ENCODE measurements around the gene PAH. TPM values are rescaled to one million over a fixed set of nuclear protein-coding genes. Genes with fewer than 3 reads are reported as not detected.
"Not testable (repeated sequence)": the region's sequence is repeated elsewhere in the genome, so short reads cannot be mapped to it uniquely, and the experiment has no call there.

PAH gene
- total RNA-seq, 4 donors from 2014 or later, result 1.5 TPM; not detected in 3

DNA sequence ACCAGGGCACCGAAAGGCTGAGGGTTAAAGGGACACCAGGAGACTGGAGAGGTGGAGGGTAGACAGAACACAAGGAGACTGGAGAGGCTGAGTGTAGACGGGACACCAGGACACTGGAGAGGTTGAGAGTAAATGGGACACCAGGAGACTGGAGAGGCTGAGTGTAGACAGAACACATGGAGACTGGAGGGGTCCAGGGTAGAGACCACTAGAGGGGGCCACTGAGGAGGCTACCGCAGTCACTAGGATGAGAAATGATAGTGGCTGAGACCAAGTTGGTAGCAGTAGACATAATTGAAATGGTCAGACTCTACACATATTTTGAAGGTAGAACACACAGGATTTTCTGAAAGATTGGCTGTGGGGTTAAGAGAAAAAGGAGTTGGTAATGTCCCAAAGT lies 68.2 kb downstream of the PAH start:
- Histone ChIP-seq H3K4me3 (no peak overlapping the region), H3K36me3 (no peaks in the 10 kb centered on the region), H3K27me3 (no peaks in the 10 kb centered on the region), H3K27ac (no peak overlapping the region), H3K4me1 (no peaks in the 10 kb centered on the region), H3K9me3 (no peaks in the 10 kb centered on the region)
- DNase-seq (ENCODE audit: low spot score in 2 of 2), result no peak
- WGBS, 2 donors, result 86 to 92% methylated on average over 3 of the region's 3 CpGs
- no peak for TF ChIP-seq EP300 (IDR thresholded peaks at IDR 0.05)
- no peak for TF ChIP-seq POLR2A (IDR thresholded peaks at IDR 0.05)
- TF ChIP-seq CTCF (IDR thresholded peaks at IDR 0.05), result no peak

DNA sequence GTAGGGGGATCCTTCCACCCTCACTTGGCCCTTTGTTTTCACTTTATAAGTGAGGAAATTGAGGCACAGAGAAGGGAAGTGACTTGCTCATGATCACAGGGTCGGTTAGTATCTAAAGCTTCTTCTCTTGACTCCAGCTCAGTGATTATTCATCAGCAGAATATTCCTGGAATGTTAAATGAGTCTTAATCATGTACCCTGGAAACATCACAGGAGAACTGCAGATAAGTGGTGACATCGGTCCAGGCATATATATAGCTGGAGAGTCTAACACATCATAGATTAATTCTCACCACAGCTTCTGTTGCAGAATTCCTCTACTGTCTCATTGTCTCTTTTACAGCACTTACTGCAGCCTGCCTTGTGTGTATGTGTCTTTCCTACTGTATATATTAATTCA lies 69.9 kb downstream of the PAH start:
- WGBS, 2 donors, result 68 to 82% methylated on average over 2 of the region's 2 CpGs

DNA sequence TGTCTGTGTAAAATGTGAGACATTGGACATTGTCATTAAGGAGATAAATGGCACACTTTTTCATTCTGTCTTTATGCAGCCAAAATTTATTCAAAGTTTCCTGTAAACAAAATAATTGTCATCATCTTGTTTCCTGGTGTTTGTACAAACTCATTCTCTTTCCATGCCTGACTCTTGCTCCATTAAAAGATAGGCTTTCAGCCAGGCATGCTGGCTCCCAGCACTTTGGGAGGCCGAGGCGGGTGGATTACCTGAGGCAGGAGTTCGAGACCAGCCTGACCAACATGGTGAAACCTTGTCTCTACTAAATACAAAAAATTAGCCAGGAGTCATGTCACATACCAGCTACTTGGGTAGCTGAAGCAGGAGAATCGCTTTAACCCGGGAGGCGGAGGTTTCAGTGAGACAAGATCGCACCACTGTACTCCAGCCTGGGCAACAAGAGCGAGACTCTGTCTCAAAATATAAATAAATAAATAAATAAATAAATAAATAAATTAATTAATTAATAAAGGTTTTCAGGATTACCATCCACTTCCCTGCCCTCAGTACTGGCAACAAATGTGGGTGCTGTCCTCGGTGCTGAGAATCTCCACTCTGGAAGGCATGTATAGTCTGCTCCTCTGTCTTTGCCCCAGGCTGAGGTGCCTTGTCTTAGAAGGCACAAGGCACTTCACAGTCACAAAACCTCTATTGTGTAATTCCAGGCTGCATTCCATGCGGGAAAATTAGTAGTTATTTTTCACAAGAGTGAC lies 83.2 kb downstream of the PAH start:
- H3K27me3 ChIP-seq, result no peaks in the 10 kb centered on the region
- no peak for DNase-seq (ENCODE audit: low spot score in 2 of 2)
- H3K4me1 ChIP-seq, result no peaks in the 10 kb centered on the region
- no peak overlapping the region for H3K27ac ChIP-seq
- no peaks in the 10 kb centered on the region for H3K36me3 ChIP-seq
- no peak for TF ChIP-seq POLR2A (IDR thresholded peaks at IDR 0.05)
- TF ChIP-seq CTCF (IDR thresholded peaks at IDR 0.05), result no peak
- TF ChIP-seq EP300 (IDR thresholded peaks at IDR 0.05), result no peak
- no peak overlapping the region for H3K4me3 ChIP-seq
- 73 to 77% methylated on average over 10 of the region's 10 CpGs for WGBS, 2 donors
- no peaks in the 10 kb centered on the region for H3K9me3 ChIP-seq

More for the DNA sequence above, 69.9 kb downstream of the PAH start:
- no peaks in the 10 kb centered on the region for H3K27me3 ChIP-seq
- TF ChIP-seq CTCF (IDR thresholded peaks at IDR 0.05) (no peak), EP300 (IDR thresholded peaks at IDR 0.05) (no peak), POLR2A (IDR thresholded peaks at IDR 0.05) (no peak)
- no peaks in the 10 kb centered on the region for H3K4me1 ChIP-seq
- no peaks in the 10 kb centered on the region for H3K9me3 ChIP-seq
- no peak overlapping the region for H3K27ac ChIP-seq
- no peak for DNase-seq (ENCODE audit: low spot score in 2 of 2)
- H3K4me3 ChIP-seq, result no peak overlapping the region
- no peaks in the 10 kb centered on the region for H3K36me3 ChIP-seq

DNA sequence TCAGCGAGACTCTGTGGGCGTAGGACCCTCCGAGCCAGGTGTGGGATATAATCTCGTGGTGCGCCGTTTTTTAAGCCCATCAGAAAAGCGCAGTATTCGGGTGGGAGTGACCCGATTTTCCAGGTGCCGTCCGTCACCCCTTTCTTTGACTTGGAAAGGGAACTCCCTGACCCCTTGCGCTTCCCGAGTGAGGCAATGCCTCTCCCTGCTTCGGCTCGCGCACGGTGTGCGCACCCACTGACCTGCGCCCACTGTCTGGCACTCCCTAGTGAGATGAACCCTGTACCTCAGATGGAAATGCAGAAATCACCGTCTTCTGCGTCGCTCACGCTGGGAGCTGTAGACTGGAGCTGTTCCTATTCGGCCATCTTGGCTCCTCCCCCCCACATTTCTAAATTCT lies 84.2 kb downstream of the PAH start:
- WGBS, 2 donors, result 84% methylated on average over 24 of the region's 24 CpGs
- H3K36me3 ChIP-seq; H3K27ac ChIP-seq; H3K9me3 ChIP-seq; H3K4me3 ChIP-seq; DNase-seq (ENCODE audit: low spot score in 2 of 2); H3K4me1 ChIP-seq; H3K27me3 ChIP-seq: not testable (repeated sequence)

DNA sequence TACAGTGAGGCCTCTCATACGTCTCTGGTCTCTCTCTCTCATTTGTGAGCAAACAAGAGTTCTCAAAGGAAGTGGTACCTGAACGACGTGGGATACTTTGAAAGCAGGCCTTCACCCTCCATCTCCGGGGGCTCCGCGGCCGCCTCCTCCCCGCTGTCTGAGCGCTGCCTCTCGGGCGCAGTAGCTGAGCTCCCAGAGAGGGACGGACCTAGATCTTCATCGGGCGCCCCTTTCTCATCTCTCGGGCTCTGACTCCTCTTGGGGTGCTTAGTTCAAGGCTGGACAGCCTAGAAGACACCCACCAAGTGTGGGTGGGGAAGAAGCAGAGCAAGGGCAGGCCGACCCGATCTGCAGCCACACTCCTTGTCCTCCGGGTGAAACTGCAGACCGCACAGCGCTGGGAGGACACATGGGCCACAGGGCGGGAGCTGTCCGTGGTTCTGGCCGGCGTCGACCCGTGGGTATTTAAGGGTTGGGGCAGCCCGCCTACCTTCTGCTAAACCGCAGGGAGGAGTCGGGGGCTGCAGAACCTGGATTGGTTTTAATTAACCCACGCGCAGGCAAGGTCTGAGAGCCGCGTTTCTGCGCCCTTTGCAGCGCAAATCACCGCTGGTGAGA lies 92.7 kb downstream of the PAH start:
- TF ChIP-seq CTCF (IDR thresholded peaks at IDR 0.05) (no peak), POLR2A (IDR thresholded peaks at IDR 0.05) (no peak), EP300 (IDR thresholded peaks at IDR 0.05) (no peak)
- no peak overlapping the region for H3K4me3 ChIP-seq
- no peak for DNase-seq (ENCODE audit: low spot score in 2 of 2)
- H3K27ac ChIP-seq, result no peak overlapping the region
- peaks cover 0 to 21% of the 10 kb centered on the region in 2 donors for H3K27me3 ChIP-seq
- 3 to 4% methylated on average over 29 to 36 of the region's 36 CpGs for WGBS, 2 donors
- H3K4me1 ChIP-seq, result peaks cover 0 to 13% (median 0%) of the 10 kb centered on the region in 4 donors
- no peaks in the 10 kb centered on the region for H3K9me3 ChIP-seq
- no peaks in the 10 kb centered on the region for H3K36me3 ChIP-seq
